ENCODE measurements around the gene NACAD.
"Not testable (repeated sequence)": the region's sequence is repeated elsewhere in the genome, so short reads cannot be mapped to it uniquely, and the experiment has no call there.

Gene NACAD

GRCh38 chr7:45048748-45049147, 40.0 kb downstream of the NACAD start:
- no peak for DNase-seq

DNA sequence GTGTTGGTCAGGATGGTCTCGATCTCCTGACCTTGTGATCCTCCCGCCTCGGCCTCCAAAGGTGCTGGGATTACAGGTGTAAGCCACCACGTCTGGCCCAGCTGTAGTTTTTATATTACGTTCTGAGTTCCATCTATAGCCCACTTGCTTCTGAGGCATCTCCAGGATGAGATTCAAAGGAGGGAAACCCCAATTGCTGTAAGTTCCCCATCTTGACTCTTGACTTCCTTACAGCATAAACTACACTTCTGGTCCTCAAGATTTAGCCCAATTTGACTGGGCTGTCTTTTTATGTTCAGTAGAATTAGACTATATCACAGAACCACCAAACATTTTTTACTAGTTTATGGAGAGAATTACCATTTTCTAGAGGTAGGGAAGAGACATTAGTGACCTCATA, 44.4 kb downstream of the NACAD start:
- no peak for DNase-seq

GRCh38 chr7:45039106-45039505, 49.7 kb downstream of the NACAD start:
- no peak for DNase-seq

DNA sequence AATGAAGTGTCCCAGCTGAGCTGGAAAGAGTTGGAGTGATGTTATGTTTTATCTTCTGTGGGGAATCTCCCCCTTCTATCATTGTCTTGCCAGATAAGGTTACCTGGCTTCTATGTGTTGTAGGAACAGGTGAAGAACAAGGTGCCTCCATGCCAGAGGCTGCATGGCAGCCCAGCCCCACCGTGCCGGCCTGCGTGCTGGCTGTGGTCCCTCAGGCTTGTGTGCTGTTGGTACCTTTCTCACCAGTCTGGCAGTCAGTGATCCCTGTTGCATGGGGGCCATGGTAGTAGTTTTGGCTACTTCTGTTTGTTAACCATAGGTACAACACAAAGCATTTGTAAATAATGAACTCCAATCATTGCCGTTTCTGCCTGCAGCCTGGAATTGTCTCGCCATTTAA, 50.9 kb downstream of the NACAD start:
- DNase-seq, result no peak

DNA sequence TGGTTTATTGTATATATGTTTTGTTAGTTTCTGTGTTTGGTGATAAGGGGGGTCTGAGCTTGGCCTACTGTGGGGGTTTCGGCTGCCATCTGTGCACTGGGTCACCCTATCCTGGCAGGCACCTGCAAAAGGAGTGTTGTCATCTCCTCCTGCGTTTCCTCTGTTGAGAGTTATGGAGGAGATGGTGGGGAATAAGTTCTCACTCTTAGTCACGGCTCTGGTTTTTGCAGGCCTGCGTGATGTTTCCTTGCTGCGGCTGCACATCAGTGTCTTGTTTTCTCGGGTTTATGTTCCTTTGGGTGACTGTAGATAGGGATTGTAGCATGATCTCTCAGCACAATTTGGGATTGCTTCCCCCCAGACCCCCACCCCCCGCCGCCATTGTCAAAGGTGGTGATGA, 52.0 kb downstream of the NACAD start:
- no peak for DNase-seq

DNA sequence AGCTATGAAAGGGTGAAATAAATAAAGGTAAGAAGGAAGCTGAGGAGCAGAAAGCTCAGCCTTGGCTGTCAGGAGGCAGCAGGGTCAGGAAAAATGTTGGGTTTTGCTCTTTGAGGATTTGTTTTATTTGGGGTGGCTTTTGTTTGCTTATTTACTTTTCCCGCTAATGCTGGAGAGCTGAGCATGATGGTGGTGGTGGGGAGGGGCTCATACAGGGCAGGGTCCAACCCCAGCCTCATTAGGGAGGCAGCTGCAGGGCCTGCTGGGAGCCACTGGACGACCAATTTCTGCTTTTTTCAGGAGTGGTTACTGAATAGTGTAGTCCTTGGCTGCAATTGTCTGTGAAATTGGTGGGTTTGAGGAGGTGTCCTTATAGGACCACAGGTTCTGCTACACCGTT, 52.5 kb downstream of the NACAD start:
- no peak for DNase-seq

GRCh38 chr7:45035893-45036292, 52.9 kb downstream of the NACAD start:
- DNase-seq, result no peak

- no peak for DNase-seq
These were observed 53.4 kb downstream of the NACAD start for GRCh38 chr7:45035371-45035770.

- not testable (repeated sequence) for DNase-seq
These were observed 54.1 kb downstream of the NACAD start for GRCh38 chr7:45034710-45035109.

GRCh38 chr7:45033931-45034290, 54.9 kb downstream of the NACAD start:
- DNase-seq, result no peak

DNA sequence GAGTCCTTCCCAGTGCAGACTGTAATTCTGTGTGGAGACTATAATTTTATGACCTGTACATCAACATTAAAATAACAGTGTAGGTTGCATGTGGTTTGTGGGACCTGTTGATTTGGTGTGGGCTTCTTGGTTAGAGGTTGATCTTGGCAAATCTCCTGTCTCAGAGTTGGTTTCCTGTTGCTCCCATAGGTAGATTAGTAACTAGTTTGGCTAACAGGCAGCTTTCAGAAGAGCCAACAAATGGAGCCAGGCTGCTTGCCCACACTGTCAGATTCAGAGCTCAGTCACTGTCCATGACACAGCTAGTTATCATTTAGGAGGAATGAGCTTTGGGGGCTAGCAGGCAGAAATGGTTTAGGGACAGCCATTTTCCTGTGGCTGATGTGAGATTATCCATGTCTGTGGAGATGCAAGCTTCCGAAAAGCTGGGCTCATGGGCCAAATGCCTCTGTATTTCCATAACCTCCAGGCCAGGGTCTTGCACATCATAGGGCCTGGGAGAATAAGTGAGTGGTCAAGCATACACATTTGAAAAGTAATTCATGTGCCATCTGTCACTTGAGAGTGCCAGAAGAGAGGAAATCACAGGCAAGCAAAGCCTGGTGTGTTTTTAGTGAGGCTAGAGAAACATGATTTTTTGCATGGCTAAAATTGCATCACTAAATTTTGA, 55.4 kb downstream of the NACAD start:
- DNase-seq, result peak; percentile 17

DNA sequence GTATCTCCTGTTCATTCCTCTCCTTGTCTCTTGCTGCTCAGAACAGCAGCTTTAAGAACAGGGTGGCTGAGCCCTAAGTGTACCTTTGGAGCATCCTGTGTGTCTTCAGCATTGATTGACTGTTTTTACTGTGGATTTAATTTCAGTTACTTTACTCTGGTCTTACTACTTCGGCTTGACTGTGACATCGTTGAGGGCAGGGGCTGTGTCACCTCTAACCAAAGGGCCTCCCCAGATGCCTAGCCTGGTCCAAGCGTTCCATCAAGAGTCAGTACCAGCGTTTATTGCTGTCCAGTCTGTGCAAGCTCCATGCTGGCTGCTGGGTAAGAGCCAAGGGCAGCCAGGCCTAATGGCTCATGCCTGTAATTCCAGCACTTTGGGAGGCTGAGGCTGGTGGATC, 56.3 kb downstream of the NACAD start:
- DNase-seq, result no peak

DNA sequence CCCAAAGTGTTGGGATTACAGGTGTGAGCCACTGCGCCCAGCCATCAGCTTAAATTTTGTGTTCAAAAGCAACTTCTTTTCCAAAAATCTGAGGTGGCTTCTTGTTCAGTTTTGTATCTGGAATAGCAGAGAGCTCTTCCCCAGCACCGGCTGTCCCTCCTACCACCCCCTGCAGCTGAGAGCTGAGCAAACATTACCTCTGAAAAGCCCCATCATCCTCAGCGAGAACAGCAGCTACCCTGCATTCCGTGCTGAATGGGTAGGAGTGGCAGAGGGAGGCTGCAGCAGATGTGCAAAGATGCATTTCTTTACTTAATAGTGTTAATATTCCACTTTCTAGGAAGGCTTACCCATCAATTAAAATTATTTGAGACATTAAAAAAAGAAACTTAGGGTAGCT, 56.9 kb downstream of the NACAD start:
- DNase-seq, result no peak
